ENCODE results near the gene MEIS3.

The MEIS3 gene

GRCh38 chr19:47408156-47408938, 11.0 kb downstream of the MEIS3 start:
- TF ChIP-seq, protein P1, sequence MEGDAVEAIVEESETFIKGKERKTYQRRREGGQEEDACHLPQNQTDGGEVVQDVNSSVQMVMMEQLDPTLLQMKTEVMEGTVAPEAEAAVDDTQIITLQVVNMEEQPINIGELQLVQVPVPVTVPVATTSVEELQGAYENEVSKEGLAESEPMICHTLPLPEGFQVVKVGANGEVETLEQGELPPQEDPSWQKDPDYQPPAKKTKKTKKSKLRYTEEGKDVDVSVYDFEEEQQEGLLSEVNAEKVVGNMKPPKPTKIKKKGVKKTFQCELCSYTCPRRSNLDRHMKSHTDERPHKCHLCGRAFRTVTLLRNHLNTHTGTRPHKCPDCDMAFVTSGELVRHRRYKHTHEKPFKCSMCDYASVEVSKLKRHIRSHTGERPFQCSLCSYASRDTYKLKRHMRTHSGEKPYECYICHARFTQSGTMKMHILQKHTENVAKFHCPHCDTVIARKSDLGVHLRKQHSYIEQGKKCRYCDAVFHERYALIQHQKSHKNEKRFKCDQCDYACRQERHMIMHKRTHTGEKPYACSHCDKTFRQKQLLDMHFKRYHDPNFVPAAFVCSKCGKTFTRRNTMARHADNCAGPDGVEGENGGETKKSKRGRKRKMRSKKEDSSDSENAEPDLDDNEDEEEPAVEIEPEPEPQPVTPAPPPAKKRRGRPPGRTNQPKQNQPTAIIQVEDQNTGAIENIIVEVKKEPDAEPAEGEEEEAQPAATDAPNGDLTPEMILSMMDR (IDR thresholded peaks at IDR 0.05), result no peak

- TF ChIP-seq, protein P1 (IDR thresholded peaks at IDR 0.05), result no peak
Measured at GRCh38 chr19:47407417-47407774, 11.9 kb downstream of the MEIS3 start.

GRCh38 chr19:47406711-47407416, 12.5 kb downstream of the MEIS3 start:
- TF ChIP-seq, protein P1 (IDR thresholded peaks at IDR 0.05), result no peak

DNA sequence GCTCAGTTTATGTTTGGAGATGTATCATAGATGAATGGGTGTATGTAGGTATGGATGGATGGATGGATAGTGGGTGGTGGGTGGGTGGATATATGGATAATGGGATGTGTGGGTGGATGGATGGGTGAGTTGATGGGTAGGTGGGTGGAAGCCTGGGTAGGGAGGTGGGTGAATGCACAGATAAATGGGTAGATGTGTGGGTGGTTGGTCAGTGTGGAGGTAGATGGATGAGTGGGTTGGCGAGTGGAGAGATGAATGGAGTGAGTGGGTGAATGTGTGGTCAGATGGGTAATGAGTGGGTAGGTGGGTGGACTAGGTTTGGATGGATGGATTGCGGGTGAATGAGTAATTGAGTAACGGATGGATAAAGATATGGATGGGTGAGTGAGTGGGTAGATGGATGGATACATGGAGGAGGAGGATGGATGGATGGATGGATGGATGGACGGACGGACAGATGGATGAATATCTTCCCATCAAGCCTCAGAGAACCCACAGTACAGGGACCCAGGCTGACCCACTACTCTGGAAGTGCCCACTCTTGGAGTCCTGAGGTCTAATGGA, 13.4 kb downstream of the MEIS3 start:
- TF ChIP-seq, protein P1 (IDR thresholded peaks at IDR 0.05), result no peak

- TF ChIP-seq, protein P1 (IDR thresholded peaks at IDR 0.05), result no peak
Measured at GRCh38 chr19:47405197-47405550, 14.2 kb downstream of the MEIS3 start.

GRCh38 chr19:47404334-47405196, 14.8 kb downstream of the MEIS3 start:
- TF ChIP-seq, protein P1 (IDR thresholded peaks at IDR 0.05), result no peak

- TF ChIP-seq, protein P1 (IDR thresholded peaks at IDR 0.05), result no peak
Measured at GRCh38 chr19:47402504-47402903, 16.8 kb downstream of the MEIS3 start.
